HepG2 (cell line): ENCODE measurements around the gene MAVS. TPM values are rescaled to one million over a fixed set of nuclear protein-coding genes. Genes with fewer than 3 reads are reported as not detected.

ENCODE experiments used
- ATF1 ChIP-seq: IDR thresholded peaks from 2 replicates; pipeline ENCODE4 v1.6.1; 2016; ENCODE audit warnings: mild to moderate bottlenecking, control low read depth
- CBFB ChIP-seq: sonication (generic); formaldehyde crosslinking; IDR thresholded peaks from 2 replicates; pipeline ENCODE4 v1.4.0; 2020; ENCODE audit warnings: missing genetic modification reagents
- CBX5 ChIP-seq: sonication (generic); formaldehyde crosslinking; IDR thresholded peaks from 2 replicates; pipeline ENCODE4 v1.4.0; 2020; ENCODE audit warnings: missing genetic modification reagents, borderline replicate concordance
- EED ChIP-seq: sonication (generic); formaldehyde crosslinking; IDR thresholded peaks from 2 replicates; pipeline ENCODE4 v1.5.0; 2020; ENCODE audit warnings: mild to moderate bottlenecking, missing genetic modification reagents
- HNF4A ChIP-seq: sonication (generic); formaldehyde crosslinking; IDR thresholded peaks from 2 replicates; pipeline ENCODE4 v1.4.0; 2020; ENCODE audit warnings: missing genetic modification reagents
- IKZF4 ChIP-seq: sonication (generic); formaldehyde crosslinking; IDR thresholded peaks from 2 replicates; pipeline ENCODE4 v1.5.1; 2020; ENCODE audit warnings: borderline replicate concordance, mild to moderate bottlenecking, low read depth, missing genetic modification reagents; ENCODE audit errors: not compliant biosample characterization
- NFKBIZ ChIP-seq: IDR thresholded peaks from 2 replicates; pipeline ENCODE4 v1.6.1; 2018; ENCODE audit warnings: missing genetic modification reagents, missing compliant biosample characterization
- RARA ChIP-seq: IDR thresholded peaks from 2 replicates; pipeline ENCODE4 v1.6.1; 2016; ENCODE audit warnings: missing genetic modification reagents, missing compliant biosample characterization
- SRSF4 ChIP-seq: fragments of 200-400 bp; formaldehyde crosslinking; IDR thresholded peaks from one replicate; pipeline ENCODE4 v1.6.1; 2018; ENCODE audit warnings: mild to moderate bottlenecking, low read depth, low read length, moderate library complexity; ENCODE audit not compliant: poor library complexity, severe bottlenecking
- SYNCRIP ChIP-seq: fragments of 200-400 bp; formaldehyde crosslinking; IDR thresholded peaks from 2 replicates; pipeline ENCODE4 v1.6.1; 2018; ENCODE audit warnings: mild to moderate bottlenecking, low read depth, low read length; ENCODE audit not compliant: insufficient read depth
- ZBTB8A ChIP-seq: sonication (generic); formaldehyde crosslinking; IDR thresholded peaks from 2 replicates; pipeline ENCODE4 v1.4.0; 2020; ENCODE audit warnings: mild to moderate bottlenecking, low read depth, missing genetic modification reagents, borderline replicate concordance
- ZNF180 ChIP-seq: sonication (generic); formaldehyde crosslinking; IDR thresholded peaks from 2 replicates; pipeline ENCODE4 v1.4.0; 2020; ENCODE audit warnings: low read depth, missing genetic modification reagents, borderline replicate concordance
- ZNF207 ChIP-seq: fragments of 450-650 bp; IDR thresholded peaks from 2 replicates; pipeline ENCODE4 v1.6.1; 2016; ENCODE audit warnings: antibody characterized with exemption, borderline replicate concordance
- ZNF256 ChIP-seq: sonication (generic); formaldehyde crosslinking; conservative IDR thresholded peaks from 2 replicates; pipeline ENCODE4 v1.4.0; 2020; ENCODE audit warnings: missing genetic modification reagents
- ZNF260 ChIP-seq: sonication (generic); formaldehyde crosslinking; IDR thresholded peaks from 2 replicates; pipeline ENCODE4 v1.4.0; 2020; ENCODE audit warnings: missing genetic modification reagents, low read depth, mild to moderate bottlenecking, borderline replicate concordance
- ZNF333 ChIP-seq: sonication (generic); formaldehyde crosslinking; IDR thresholded peaks from 2 replicates; pipeline ENCODE4 v1.4.0; 2020; ENCODE audit warnings: mild to moderate bottlenecking, missing genetic modification reagents, borderline replicate concordance
- ZNF335 ChIP-seq: sonication (generic); formaldehyde crosslinking; IDR thresholded peaks from 2 replicates; pipeline ENCODE4 v1.4.0; 2020; ENCODE audit warnings: missing genetic modification reagents
- ZNF382 ChIP-seq: sonication (generic); formaldehyde crosslinking; IDR thresholded peaks from 2 replicates; pipeline ENCODE4 v1.5.0; 2020; ENCODE audit warnings: missing genetic modification reagents, mild to moderate bottlenecking, borderline replicate concordance
- ZNF546 ChIP-seq: sonication (generic); formaldehyde crosslinking; conservative IDR thresholded peaks from 2 replicates; pipeline ENCODE4 v1.8.1; 2023; ENCODE audit warnings: mild to moderate bottlenecking, missing genetic modification reagents
- ZNF598 ChIP-seq: sonication (generic); formaldehyde crosslinking; IDR thresholded peaks from 2 replicates; pipeline ENCODE4 v1.5.1; 2020; ENCODE audit warnings: mild to moderate bottlenecking, missing genetic modification reagents, borderline replicate concordance
- ZNF660 ChIP-seq: sonication (generic); formaldehyde crosslinking; IDR thresholded peaks from 2 replicates; pipeline ENCODE4 v1.5.1; 2020; ENCODE audit warnings: mild to moderate bottlenecking, low read depth, missing genetic modification reagents, borderline replicate concordance
- ZNF761 ChIP-seq: sonication (generic); formaldehyde crosslinking; conservative IDR thresholded peaks from 2 replicates; pipeline ENCODE4 v1.4.0; 2020; ENCODE audit warnings: mild to moderate bottlenecking, missing genetic modification reagents
- ZNF768 ChIP-seq: sonication (generic); formaldehyde crosslinking; IDR thresholded peaks from 2 replicates; pipeline ENCODE4 v1.4.0; 2020; ENCODE audit warnings: missing genetic modification reagents
- polyA plus RNA-seq, 8 experiments: library from polyadenylated mRNA; depleted of rRNA in 3 of 8; stranded (reverse) in 7 of 8; unstranded in 1 of 8; fragments of >200 nt; fragmentation: Illumina TruSeq in 4 of 8; extraction: Trizol in 4 of 8; gene quantifications; 2 replicates each; pipeline versions ENCODE4 v1.2.1 to v1.2.3, GENCODE V29; 2011 to 2016; ENCODE audit warnings: low read depth in 4 of 8, missing spikeins in 1 of 8, mixed read lengths in 1 of 8; ENCODE audit not compliant: insufficient read depth in 1 of 8
- total RNA-seq, 5 experiments: library from RNA; depleted of rRNA; stranded (reverse); fragments of >200 nt; fragmentation: Illumina TruSeq; extraction: Trizol; gene quantifications; 2 replicates each; pipeline ENCODE4 v1.2.3, GENCODE V29; 2016; ENCODE audit warnings: low read depth in 1 of 5
- TF ChIP-seq, protein P1 (sequence below): sonication (generic); formaldehyde crosslinking; IDR thresholded peaks from 2 replicates; pipeline ENCODE4 v1.5.0; 2020; ENCODE audit warnings: missing genetic modification reagents, mild to moderate bottlenecking, borderline replicate concordance
- TF ChIP-seq, protein P2 (sequence below): sonication (generic); formaldehyde crosslinking; IDR thresholded peaks from 2 replicates; pipeline ENCODE4 v1.4.0; 2020; ENCODE audit warnings: missing genetic modification reagents

MAVS gene
- total and polyA plus RNA-seq, 2 of the 13 experiments (the other 11 are each of a cell fraction or from before 2014, with no cell fraction given), result 27.3 to 36.6 TPM

DNA sequence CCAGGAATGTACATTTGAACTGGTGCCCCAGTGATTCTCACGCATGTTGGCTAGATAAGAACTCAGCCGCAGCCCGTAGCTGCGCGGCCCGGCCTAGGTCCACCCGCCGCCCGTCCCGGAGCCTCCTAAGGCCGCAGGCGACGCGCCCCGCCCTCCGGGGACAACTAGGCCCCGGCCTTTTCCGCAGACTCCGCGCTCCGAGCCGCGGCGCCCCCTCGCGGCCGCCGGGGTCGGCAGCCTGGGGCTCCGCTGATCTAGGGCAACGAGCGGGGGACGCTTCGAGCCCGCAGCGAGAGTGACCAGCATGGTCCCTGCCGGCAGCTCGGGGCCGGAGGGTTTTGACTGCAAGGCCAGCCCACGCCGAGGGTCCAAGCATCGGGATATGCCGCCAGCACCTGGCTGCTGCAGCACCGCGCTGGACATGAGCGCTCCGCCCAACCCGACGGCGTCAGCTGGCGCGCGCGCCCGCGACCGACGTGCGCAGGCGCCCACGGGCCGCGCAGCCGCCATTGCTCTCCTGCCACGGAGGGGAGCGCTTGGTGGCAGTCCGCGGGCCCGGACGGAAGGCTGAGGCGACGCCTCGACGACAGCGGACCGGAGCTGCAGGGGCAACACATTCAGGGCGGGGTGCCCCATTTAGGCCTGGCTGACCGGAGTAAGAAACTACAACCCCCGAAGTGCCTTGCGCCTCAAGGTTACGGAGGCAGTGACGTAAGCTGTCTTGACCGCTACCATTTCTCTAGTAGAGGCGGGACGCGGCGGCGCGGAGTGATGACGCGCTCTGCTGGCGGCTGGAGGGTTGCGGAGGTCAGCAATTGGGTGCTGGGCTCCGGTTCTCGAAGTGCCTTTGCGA is 26.4 kb upstream of the MAVS start, which contains the start of gene AP5S1 (continued):
- TF ChIP-seq, protein P1, sequence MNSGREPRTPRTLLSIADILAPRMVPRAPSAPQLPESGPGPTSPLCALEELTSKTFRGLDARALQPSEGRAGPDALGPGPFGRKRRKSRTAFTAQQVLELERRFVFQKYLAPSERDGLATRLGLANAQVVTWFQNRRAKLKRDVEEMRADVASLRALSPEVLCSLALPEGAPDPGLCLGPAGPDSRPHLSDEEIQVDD (CRISPR knock-in tag), result peak; percentile 93
- TF ChIP-seq ZNF180 (peak; percentile 19; the same call in 1 of the 2 replicates), RARA (CRISPR knock-in tag) (peak; percentile 61), IKZF4 (peak; percentile 96), ZNF260 (CRISPR knock-in tag) (peak; percentile 70; the same call in 1 of the 2 replicates), ZNF335 (CRISPR knock-in tag) (peak; percentile 86), ZNF768 (CRISPR knock-in tag) (peak; percentile 83), ZNF333 (CRISPR knock-in tag) (peak; percentile 99), NFKBIZ (CRISPR knock-in tag) (peak; percentile 81; the same call in 1 of the 2 replicates), ZNF761 (CRISPR knock-in tag) (peak; percentile 94), ATF1 (CRISPR knock-in tag) (peak; percentile 100), ZNF382 (CRISPR knock-in tag) (no peak), CBFB (CRISPR knock-in tag) (peak; percentile 81), ZNF207 (no peak), ZNF598 (CRISPR knock-in tag) (peak; percentile 98; the same call in 1 of the 2 replicates), ZNF546 (CRISPR knock-in tag) (peak; percentile 75; the same call in 1 of the 2 replicates), HNF4A (CRISPR knock-in tag) (peak; percentile 38; the same call in 1 of the 2 replicates), SRSF4 (no peak), EED (CRISPR knock-in tag) (peak; percentile 94), ZNF256 (CRISPR knock-in tag) (peak; percentile 95), ZBTB8A (no peak; the same call in 1 of the 2 replicates), CBX5 (CRISPR knock-in tag) (peak; percentile 81; the same call in 1 of the 2 replicates), ZNF660 (CRISPR knock-in tag) (no peak), SYNCRIP (no peak)
- TF ChIP-seq, protein P2, sequence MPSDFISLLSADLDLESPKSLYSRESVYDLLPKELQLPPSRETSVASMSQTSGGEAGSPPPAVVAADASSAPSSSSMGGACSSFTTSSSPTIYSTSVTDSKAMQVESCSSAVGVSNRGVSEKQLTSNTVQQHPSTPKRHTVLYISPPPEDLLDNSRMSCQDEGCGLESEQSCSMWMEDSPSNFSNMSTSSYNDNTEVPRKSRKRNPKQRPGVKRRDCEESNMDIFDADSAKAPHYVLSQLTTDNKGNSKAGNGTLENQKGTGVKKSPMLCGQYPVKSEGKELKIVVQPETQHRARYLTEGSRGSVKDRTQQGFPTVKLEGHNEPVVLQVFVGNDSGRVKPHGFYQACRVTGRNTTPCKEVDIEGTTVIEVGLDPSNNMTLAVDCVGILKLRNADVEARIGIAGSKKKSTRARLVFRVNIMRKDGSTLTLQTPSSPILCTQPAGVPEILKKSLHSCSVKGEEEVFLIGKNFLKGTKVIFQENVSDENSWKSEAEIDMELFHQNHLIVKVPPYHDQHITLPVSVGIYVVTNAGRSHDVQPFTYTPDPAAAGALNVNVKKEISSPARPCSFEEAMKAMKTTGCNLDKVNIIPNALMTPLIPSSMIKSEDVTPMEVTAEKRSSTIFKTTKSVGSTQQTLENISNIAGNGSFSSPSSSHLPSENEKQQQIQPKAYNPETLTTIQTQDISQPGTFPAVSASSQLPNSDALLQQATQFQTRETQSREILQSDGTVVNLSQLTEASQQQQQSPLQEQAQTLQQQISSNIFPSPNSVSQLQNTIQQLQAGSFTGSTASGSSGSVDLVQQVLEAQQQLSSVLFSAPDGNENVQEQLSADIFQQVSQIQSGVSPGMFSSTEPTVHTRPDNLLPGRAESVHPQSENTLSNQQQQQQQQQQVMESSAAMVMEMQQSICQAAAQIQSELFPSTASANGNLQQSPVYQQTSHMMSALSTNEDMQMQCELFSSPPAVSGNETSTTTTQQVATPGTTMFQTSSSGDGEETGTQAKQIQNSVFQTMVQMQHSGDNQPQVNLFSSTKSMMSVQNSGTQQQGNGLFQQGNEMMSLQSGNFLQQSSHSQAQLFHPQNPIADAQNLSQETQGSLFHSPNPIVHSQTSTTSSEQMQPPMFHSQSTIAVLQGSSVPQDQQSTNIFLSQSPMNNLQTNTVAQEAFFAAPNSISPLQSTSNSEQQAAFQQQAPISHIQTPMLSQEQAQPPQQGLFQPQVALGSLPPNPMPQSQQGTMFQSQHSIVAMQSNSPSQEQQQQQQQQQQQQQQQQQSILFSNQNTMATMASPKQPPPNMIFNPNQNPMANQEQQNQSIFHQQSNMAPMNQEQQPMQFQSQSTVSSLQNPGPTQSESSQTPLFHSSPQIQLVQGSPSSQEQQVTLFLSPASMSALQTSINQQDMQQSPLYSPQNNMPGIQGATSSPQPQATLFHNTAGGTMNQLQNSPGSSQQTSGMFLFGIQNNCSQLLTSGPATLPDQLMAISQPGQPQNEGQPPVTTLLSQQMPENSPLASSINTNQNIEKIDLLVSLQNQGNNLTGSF (CRISPR knock-in tag), result peak; percentile 95
